Gastrocnemius medialis (tissue), 4 donors: Measurements from ENCODE around the gene ECHDC1. TPM values are rescaled to one million over a fixed set of nuclear protein-coding genes. Genes with fewer than 3 reads are reported as not detected.
"Not testable (repeated sequence)": the region's sequence is repeated elsewhere in the genome, so short reads cannot be mapped to it uniquely, and the experiment has no call there.

Experiments
- ATAC-seq, 2 donors: fragments of 150-250 bp; one replicate each; pipeline ENCODE4 v1.9.1; 2016
- DNase-seq, 2 donors: peaks; one replicate each; pipeline ENCODE4 v3.0.0-alpha.2; 2019
- H3K27ac ChIP-seq, 4 donors: fragments of 200-600 bp; sonication (generic); 1 replicate in 1 of 4; 2 replicates in 3 of 4; pipeline ENCODE4 v1.5.1; 2016 to 2018; ENCODE audit warnings: mild to moderate bottlenecking in 2 of 4, moderate library complexity in 1 of 4
- H3K27me3 ChIP-seq, 3 donors: fragments of 200-600 bp; sonication (generic) in 2 of 3; 1 replicate in 1 of 3; 2 replicates in 2 of 3; pipeline versions ENCODE4 v1.5.1 to v1.6.0; 2016 to 2019; ENCODE audit warnings: mild to moderate bottlenecking in 1 of 3, moderate library complexity in 1 of 3
- H3K36me3 ChIP-seq, 2 donors: fragments of 200-600 bp; sonication (generic) in 1 of 2; one replicate each; pipeline ENCODE4 v1.5.1; 2017 to 2018
- H3K4me1 ChIP-seq, 2 donors: fragments of 200-600 bp; sonication (generic) in 1 of 2; one replicate each; pipeline ENCODE4 v1.5.1; 2016 to 2017; ENCODE audit warnings: mild to moderate bottlenecking in 2 of 2
- H3K4me3 ChIP-seq, 4 donors: fragments of 200-600 bp; sonication (generic) in 3 of 4; 1 replicate in 1 of 4; 2 replicates in 3 of 4; pipeline ENCODE4 v1.5.1; 2016 to 2019; ENCODE audit warnings: mild to moderate bottlenecking in 2 of 4
- H3K9me3 ChIP-seq, 3 donors: fragments of 200-600 bp; sonication (generic) in 2 of 3; 1 replicate in 1 of 3; 2 replicates in 2 of 3; pipeline ENCODE4 v1.5.1; 2016 to 2019
- CTCF ChIP-seq, 5 experiments: fragments of 450-650 bp in 3 of 5; fragments of 200-600 bp in 2 of 5; sonication (generic) in 2 of 5; IDR thresholded peaks in 4 of 5; conservative IDR thresholded peaks in 1 of 5; 1 replicate in 4 of 5; 2 replicates in 1 of 5; pipeline ENCODE4 v1.5.1; 2016 to 2019; ENCODE audit warnings: antibody characterized with exemption in 5 of 5, mild to moderate bottlenecking in 3 of 5, moderate library complexity in 3 of 5
- POLR2A ChIP-seq, 2 donors: fragments of 450-650 bp; IDR thresholded peaks; one replicate each; pipeline ENCODE4 v1.6.1; 2017; ENCODE audit warnings: antibody characterized with exemption in 2 of 2, mild to moderate bottlenecking in 2 of 2, moderate library complexity in 2 of 2
- in situ Hi-C, 4 donors: fragments of 200-750 bp; cut with MboI; loops; one replicate each; pipeline versions ENCODE4 v1.15.0 to v1.8.0; 2017; ENCODE audit warnings: low sequenced_read_pairs in 4 of 4
- intact Hi-C: fragments of 100-400 bp; cut with DNase I; formaldehyde crosslinking; loops from one replicate; pipeline ENCODE4 v1.15.1; 2023; ENCODE audit warnings: low total_unique reads
- total RNA-seq, 4 donors: library from RNA; depleted of rRNA; stranded (reverse); fragments of >200 nt; gene quantifications; one replicate each; pipeline versions ENCODE4 v1.1.0 to v1.2.3, GENCODE V29; 2016

Gene ECHDC1
- total RNA-seq, 4 donors from 2014 or later: 31.4 to 45.3 (median 33.6) TPM

GRCh38 chr6:127338936-127339335 lies 4.5 kb downstream of the ECHDC1 start:
- no peak overlapping the region for H3K27ac ChIP-seq
- no peaks in the 10 kb centered on the region for H3K9me3 ChIP-seq
- no peak overlapping the region for H3K4me3 ChIP-seq
- no peaks in the 10 kb centered on the region for H3K27me3 ChIP-seq
- H3K36me3 ChIP-seq: no peaks in the 10 kb centered on the region
- H3K4me1 ChIP-seq: peaks cover 13 to 26% of the 10 kb centered on the region in 2 donors
- in situ Hi-C loops: loop anchor here in 1 of 4 donors (25.0 kb wide), 1 partner anchor 198 kb away; no protein-coding TSS in a partner anchor
- intact Hi-C loops: no loop called here
- DNase-seq (no peak), ATAC-seq (no peak)
- TF ChIP-seq POLR2A (IDR thresholded peaks at IDR 0.05) (no peak), CTCF (IDR thresholded peaks at IDR 0.05 in 4 of 5, conservative IDR thresholded peaks at IDR 0.05 in 1 of 5) (no peak)

GRCh38 chr6:127332383-127332961 lies 10.9 kb downstream of the ECHDC1 start:
- TF ChIP-seq CTCF (IDR thresholded peaks at IDR 0.05 in 4 of 5, conservative IDR thresholded peaks at IDR 0.05 in 1 of 5) (no peak), POLR2A (IDR thresholded peaks at IDR 0.05) (no peak)
- Histone ChIP-seq H3K4me3 (no peak overlapping the region), H3K4me1 (no peaks in the 10 kb centered on the region), H3K36me3 (no peaks in the 10 kb centered on the region), H3K27me3 (no peaks in the 10 kb centered on the region), H3K9me3 (no peaks in the 10 kb centered on the region), H3K27ac (no peak overlapping the region)
- intact Hi-C loops: no loop called here
- ATAC-seq (no peak), DNase-seq (no peak)
- in situ Hi-C loops: loop anchor here in 1 of 4 donors (25.0 kb wide), 1 partner anchor 205 kb away; no protein-coding TSS in a partner anchor

GRCh38 chr6:127331256-127331655 lies 12.2 kb downstream of the ECHDC1 start:
- intact Hi-C loops, H3K9me3 ChIP-seq, H3K27ac ChIP-seq, H3K36me3 ChIP-seq, DNase-seq, H3K4me1 ChIP-seq, H3K4me3 ChIP-seq, ATAC-seq, H3K27me3 ChIP-seq: not testable (repeated sequence)
- in situ Hi-C loops: loop anchor here in 1 of 4 donors (25.0 kb wide), 1 partner anchor 206 kb away; no protein-coding TSS in a partner anchor

- intact Hi-C loops: no loop called here
- peaks cover 0 to 23% of the 10 kb centered on the region in 2 donors for H3K36me3 ChIP-seq
- no peak overlapping the region for H3K27ac ChIP-seq
- no peak for TF ChIP-seq CTCF (IDR thresholded peaks at IDR 0.05 in 4 of 5, conservative IDR thresholded peaks at IDR 0.05 in 1 of 5)
- no peak for TF ChIP-seq POLR2A (IDR thresholded peaks at IDR 0.05)
- H3K4me3 ChIP-seq: no peak overlapping the region
- H3K4me1 ChIP-seq: no peaks in the 10 kb centered on the region
- ATAC-seq (no peak), DNase-seq (no peak)
- no peaks in the 10 kb centered on the region for H3K27me3 ChIP-seq
- in situ Hi-C loops: loop anchor here in 1 of 4 donors (25.0 kb wide), 1 partner anchor 209 kb away; no protein-coding TSS in a partner anchor
- no peaks in the 10 kb centered on the region for H3K9me3 ChIP-seq
Measured at GRCh38 chr6:127328043-127328609, 15.3 kb downstream of the ECHDC1 start.

GRCh38 chr6:127319686-127320085 lies 23.7 kb downstream of the ECHDC1 start:
- Histone ChIP-seq H3K4me1 (no peaks in the 10 kb centered on the region), H3K9me3 (no peaks in the 10 kb centered on the region), H3K27ac (no peak overlapping the region), H3K36me3 (peaks cover 0 to 11% of the 10 kb centered on the region in 2 donors), H3K27me3 (no peaks in the 10 kb centered on the region), H3K4me3 (no peak overlapping the region)
- TF ChIP-seq POLR2A (IDR thresholded peaks at IDR 0.05): no peak
- no peak for TF ChIP-seq CTCF (IDR thresholded peaks at IDR 0.05 in 4 of 5, conservative IDR thresholded peaks at IDR 0.05 in 1 of 5)
- intact Hi-C loops: no loop called here
- ATAC-seq (no peak), DNase-seq (no peak)
- in situ Hi-C loops: no loop called here
